Placental epithelial cell (primary cell): Measurements from ENCODE around the gene HIBCH. TPM values are rescaled to one million over a fixed set of nuclear protein-coding genes. Genes with fewer than 3 reads are reported as not detected.

ENCODE experiments used
- total RNA-seq: library from RNA; depleted of rRNA; stranded (reverse); fragments of >200 nt; gene quantifications from 2 replicates; pipeline ENCODE4 v1.2.3, GENCODE V29; 2012

HIBCH gene
- total RNA-seq, result 8.9 and 14.5 TPM in 2 replicates

GRCh38 chr2:190319555-190320498, at the start of gene HIBCH:
Gene HIBCH (minus strand): TSS chr2:190319826. CDS start chr2:190319750, 76 bp downstream.

GRCh38 chr2:190343536-190344275, 24.1 kb upstream of the HIBCH start, which contains the start of gene INPP1:
Gene INPP1 (plus strand): TSS chr2:190343589. CDS start chr2:190360103, 16,514 bp downstream.

Other genes starting within 250 kb of the HIBCH start
- gene INPP1, start 23.8 kb upstream of the HIBCH start, total RNA-seq, result 6.5 and 7.1 TPM in 2 replicates
- gene MFSD6, start 88.5 kb upstream of the HIBCH start, total RNA-seq, result 3.1 and 15.4 TPM in 2 replicates
- gene NEMP2, start 214.9 kb upstream of the HIBCH start, total RNA-seq, result 5.4 and 6.7 TPM in 2 replicates